HepG2 (cell line): ENCODE results near the gene KRTAP10-4. TPM values are rescaled to one million over a fixed set of nuclear protein-coding genes. Genes with fewer than 3 reads are reported as not detected.
"Not testable (repeated sequence)": the region's sequence is repeated elsewhere in the genome, so short reads cannot be mapped to it uniquely, and the experiment has no call there.

Source experiments
- ATAC-seq: fragments of 200-7000 bp; cut with Tn5 transposase; 3 replicates; pipeline ENCODE4 v1.9.1; 2020; ENCODE audit warnings: mild to moderate bottlenecking, moderate library complexity
- BruUV-seq: library from RNA; stranded (reverse); fragments of 400-500 nt; replicated peaks from 2 replicates; lab custom pipeline; 2021; lab: Mats Ljungman, UMichigan
- CTCF ChIA-PET: fragments of 300-600 bp; formaldehyde crosslinking; extraction: SDS; loops from one replicate; lab custom pipeline; 2021; ENCODE audit warnings: low total read pairs, inconsistent platforms, low intra/inter-chr PET ratio; lab: Yijun Ruan, JAX
- POLR2A ChIA-PET: fragments of 350-600 bp; sonication (Branson Sonifier 250); formaldehyde crosslinking; loops from one replicate; lab custom pipeline; 2020; ENCODE audit warnings: antibody characterized with exemption, inconsistent platforms; lab: Yijun Ruan, JAX
- DNase-seq: peaks from one replicate; pipeline ENCODE4 v3.0.0-alpha.2; 2015; ENCODE audit warnings: low spot score
- FAIRE-seq: peaks from 3 replicates; lab custom pipeline; 2011; peaks lifted over from hg19 to GRCh38; lab: Jason Lieb, UNC
- H2AFZ ChIP-seq: one replicate; pipeline ENCODE4 v1.6.1; 2011; ENCODE audit warnings: low read length, inconsistent platforms
- H3K27ac ChIP-seq: fragments of 300-600 bp; 3 replicates; pipeline ENCODE4 v1.8.0; 2011; ENCODE audit warnings: mixed run types, mild to moderate bottlenecking, mixed read lengths, low read length, inconsistent platforms; ENCODE audit not compliant: insufficient read depth; ENCODE audit errors: extremely low read length
- H3K27me3 ChIP-seq, 2 experiments: fragments of 200-600 bp in 1 of 2; 2 replicates in 1 of 2; 3 replicates in 1 of 2; pipeline versions ENCODE4 v1.6.0 to v1.8.0; 2011; ENCODE audit warnings: low read length in 2 of 2, mild to moderate bottlenecking in 2 of 2, moderate library complexity in 2 of 2, inconsistent platforms in 1 of 2; ENCODE audit not compliant: insufficient read depth in 2 of 2, control insufficient read depth in 1 of 2
- H3K36me3 ChIP-seq, 2 experiments: fragments of 200-600 bp in 1 of 2; replicated peaks in 1 of 2; 2 replicates in 1 of 2; 3 replicates in 1 of 2; pipeline versions ENCODE4 v1.5.1 to v1.8.0; 2011; ENCODE audit warnings: low read length in 2 of 2, inconsistent platforms in 1 of 2; ENCODE audit not compliant: insufficient read depth in 2 of 2, control insufficient read depth in 1 of 2
- H3K4me1 ChIP-seq: 2 replicates; pipeline ENCODE4 v1.5.1; 2012; ENCODE audit warnings: low read length, inconsistent platforms; ENCODE audit not compliant: insufficient read depth
- H3K4me2 ChIP-seq: 2 replicates; pipeline ENCODE4 v1.6.0; 2011; ENCODE audit warnings: low read depth, low read length, inconsistent platforms
- H3K4me3 ChIP-seq, 3 experiments: fragments of 200-600 bp in 1 of 3; sonication (generic), shearing (Covaris generic) in 1 of 3; replicated peaks in 1 of 3; 2 replicates each; pipeline ENCODE4 v1.5.1; 2011 to 2016; ENCODE audit warnings: low read length in 3 of 3, inconsistent platforms in 2 of 3, low read depth in 2 of 3, mild to moderate bottlenecking in 2 of 3, control low read depth in 1 of 3, mixed read lengths in 1 of 3; ENCODE audit not compliant: insufficient read depth in 1 of 3
- H3K79me2 ChIP-seq: one replicate; pipeline ENCODE4 v1.6.1; 2011; ENCODE audit warnings: low read length, inconsistent platforms; ENCODE audit not compliant: insufficient read depth
- H3K9ac ChIP-seq: 2 replicates; pipeline ENCODE4 v1.6.0; 2011; ENCODE audit warnings: mild to moderate bottlenecking, low read depth, low read length, inconsistent platforms; ENCODE audit not compliant: insufficient read depth
- H3K9me3 ChIP-seq: 2 replicates; pipeline ENCODE4 v1.5.1; 2012; ENCODE audit warnings: mild to moderate bottlenecking, low read length
- H4K20me1 ChIP-seq: 2 replicates; pipeline ENCODE4 v1.6.0; 2011; ENCODE audit warnings: inconsistent platforms, mild to moderate bottlenecking, low read length, moderate library complexity; ENCODE audit not compliant: insufficient read depth
- DR1 ChIP-seq: sonication (generic); formaldehyde crosslinking; IDR thresholded peaks from 2 replicates; pipeline ENCODE4 v1.8.0; 2021; ENCODE audit warnings: mild to moderate bottlenecking, missing genetic modification reagents, inconsistent platforms
- RXRB ChIP-seq: IDR thresholded peaks from 2 replicates; pipeline ENCODE4 v1.6.1; 2016; ENCODE audit warnings: borderline replicate concordance, missing genetic modification reagents, missing compliant biosample characterization
- TEAD2 ChIP-seq: sonication (generic); formaldehyde crosslinking; IDR thresholded peaks from 2 replicates; pipeline ENCODE4 v1.9.0; 2021; ENCODE audit warnings: missing genetic modification reagents
- ZNF432 ChIP-seq: sonication (generic); formaldehyde crosslinking; IDR thresholded peaks from 2 replicates; pipeline ENCODE4 v1.5.0; 2020; ENCODE audit warnings: missing genetic modification reagents, mild to moderate bottlenecking, borderline replicate concordance
- ZNF557 ChIP-seq: sonication (generic); formaldehyde crosslinking; IDR thresholded peaks from 2 replicates; pipeline ENCODE4 v1.4.0; 2020; ENCODE audit warnings: missing genetic modification reagents
- ZNF562 ChIP-seq: sonication (generic); formaldehyde crosslinking; IDR thresholded peaks from 2 replicates; pipeline ENCODE4 v1.8.0; 2022; ENCODE audit warnings: missing genetic modification reagents, borderline replicate concordance
- WGBS: methylation state at CpG from one replicate; pipeline ENCODE4 v1.1.6; 2017; ENCODE audit warnings: low lambda C conversion rate; 5-methylcytosine and 5-hydroxymethylcytosine counted together
- in situ Hi-C: cut with HindIII; loops from 2 replicates; pipeline ENCODE4 v1.10.0; 2017; ENCODE audit warnings: low pct_unique_long_range_greater_than_20kb; ENCODE audit not compliant: extremely low pct_ligation_motif_present
- intact Hi-C: fragments of 100-400 bp; cut with micrococcal nuclease; formaldehyde crosslinking; loops from one replicate; pipeline ENCODE4 v1.10.0; 2022; ENCODE audit not compliant: unreplicated experiment
- polyA plus RNA-seq, 8 experiments: library from polyadenylated mRNA; depleted of rRNA in 3 of 8; stranded (reverse) in 7 of 8; unstranded in 1 of 8; fragments of >200 nt; fragmentation: Illumina TruSeq in 4 of 8; extraction: Trizol in 4 of 8; gene quantifications; 2 replicates each; pipeline versions ENCODE4 v1.2.1 to v1.2.3, GENCODE V29; 2011 to 2016; ENCODE audit warnings: low read depth in 4 of 8, missing spikeins in 1 of 8, mixed read lengths in 1 of 8; ENCODE audit not compliant: insufficient read depth in 1 of 8
- total RNA-seq, 5 experiments: library from RNA; depleted of rRNA; stranded (reverse); fragments of >200 nt; fragmentation: Illumina TruSeq; extraction: Trizol; gene quantifications; 2 replicates each; pipeline ENCODE4 v1.2.3, GENCODE V29; 2016; ENCODE audit warnings: low read depth in 1 of 5
- TF ChIP-seq, protein P1 (sequence below): sonication (generic); formaldehyde crosslinking; IDR thresholded peaks from 2 replicates; pipeline ENCODE4 v1.5.0; 2020; ENCODE audit warnings: mild to moderate bottlenecking, missing genetic modification reagents

KRTAP10-4 gene
- total and polyA plus RNA-seq, 2 of the 13 experiments (the other 11 are each of a cell fraction or from before 2014, with no cell fraction given): not detected

DNA sequence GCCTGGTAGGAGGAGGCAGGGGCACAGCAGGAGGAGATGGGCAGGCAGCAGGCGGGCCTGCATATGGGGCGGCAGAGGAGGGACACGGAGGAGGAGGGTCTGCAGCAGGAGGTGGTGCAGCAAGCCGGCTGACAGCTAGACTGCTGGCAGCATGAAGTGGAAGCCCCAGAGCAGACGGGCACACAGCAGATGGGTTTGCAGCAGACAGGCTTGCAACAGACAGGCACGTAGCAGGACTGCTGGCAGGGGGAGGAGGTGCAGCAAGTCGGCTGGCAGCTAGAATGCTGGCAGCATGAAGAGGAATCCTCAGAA is 6.3 kb downstream of the KRTAP10-4 start (continued):
- TF ChIP-seq, protein P1, sequence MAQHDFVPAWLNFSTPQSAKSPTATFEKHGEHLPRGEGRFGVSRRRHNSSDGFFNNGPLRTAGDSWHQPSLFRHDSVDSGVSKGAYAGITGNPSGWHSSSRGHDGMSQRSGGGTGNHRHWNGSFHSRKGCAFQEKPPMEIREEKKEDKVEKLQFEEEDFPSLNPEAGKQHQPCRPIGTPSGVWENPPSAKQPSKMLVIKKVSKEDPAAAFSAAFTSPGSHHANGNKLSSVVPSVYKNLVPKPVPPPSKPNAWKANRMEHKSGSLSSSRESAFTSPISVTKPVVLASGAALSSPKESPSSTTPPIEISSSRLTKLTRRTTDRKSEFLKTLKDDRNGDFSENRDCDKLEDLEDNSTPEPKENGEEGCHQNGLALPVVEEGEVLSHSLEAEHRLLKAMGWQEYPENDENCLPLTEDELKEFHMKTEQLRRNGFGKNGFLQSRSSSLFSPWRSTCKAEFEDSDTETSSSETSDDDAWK (CRISPR knock-in tag): no peak
- TF ChIP-seq ZNF557 (no peak), DR1 (CRISPR knock-in tag) (no peak), TEAD2 (CRISPR knock-in tag) (no peak), ZNF432 (no peak), RXRB (no peak), ZNF562 (CRISPR knock-in tag) (no peak)
- TF ChIP-seq, all 625 proteins: peak for 0

DNA sequence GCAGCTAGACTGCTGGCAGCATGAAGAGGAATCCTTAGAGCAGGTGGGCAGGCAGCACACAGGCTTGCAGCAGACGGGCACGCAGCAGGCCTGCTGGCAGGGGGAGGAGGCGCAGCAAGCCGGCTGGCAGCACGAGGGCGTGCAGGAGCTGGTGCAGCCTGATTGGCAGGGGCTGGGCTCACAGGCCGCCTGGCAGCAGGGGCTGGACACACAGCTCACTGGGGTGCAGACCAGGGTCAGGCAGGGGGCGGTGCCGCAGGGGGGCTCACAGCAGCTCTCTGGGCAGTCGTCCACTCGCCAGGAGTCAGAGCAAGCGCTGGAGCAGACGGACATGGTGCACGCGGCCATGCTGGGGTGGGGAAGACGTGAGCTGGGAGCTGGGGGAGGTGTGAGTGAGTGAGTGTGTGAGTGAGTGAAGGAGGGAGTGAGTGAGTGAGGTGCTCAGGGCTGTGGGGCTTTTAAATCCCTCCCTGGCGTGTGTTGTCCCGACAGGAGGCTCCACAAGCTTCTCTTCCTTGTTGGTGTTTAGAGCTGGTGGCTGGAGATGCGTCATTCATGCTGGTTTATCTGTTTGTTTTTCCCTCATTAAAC is 6.8 kb downstream of the KRTAP10-4 start, which contains the start of gene KRTAP10-5:
Gene KRTAP10-5, minus strand, starts transcription at position 374 of the 591 bp plus-strand sequence. Its CDS starts 26 bp downstream, at position 348.
- H3K4me1 ChIP-seq, H3K27ac ChIP-seq, H3K79me2 ChIP-seq, H3K36me3 ChIP-seq, in situ Hi-C loops, FAIRE-seq, H3K4me3 ChIP-seq, ATAC-seq, DNase-seq, H2AFZ ChIP-seq, POLR2A ChIA-PET, H3K27me3 ChIP-seq, BruUV-seq, H4K20me1 ChIP-seq, intact Hi-C loops, H3K9ac ChIP-seq, H3K4me2 ChIP-seq, CTCF ChIA-PET: not testable (repeated sequence)
- peaks cover 13% of the 10 kb centered on the region for H3K9me3 ChIP-seq
- WGBS: 66% methylated on average over 14 of the region's 19 CpGs
